Muscle of arm (tissue), 12 donors: ENCODE data around the gene CLIP4. TPM values are rescaled to one million over a fixed set of nuclear protein-coding genes. Genes with fewer than 3 reads are reported as not detected.

Experiments
- DNase-seq: peaks from one replicate; pipeline ENCODE4 v3.0.0-alpha.2; 2013
- polyA plus RNA-seq, 12 donors: library from polyadenylated mRNA; unstranded; fragments of 120-200 nt; gene quantifications; one replicate each; pipeline ENCODE4 v1.2.1, GENCODE V29; 2013; ENCODE audit not compliant: insufficient read length in 12 of 12

CLIP4 gene
- polyA plus RNA-seq, 12 donors: 8.7 to 24.5 (median 16.8) TPM; not detected in 1

GRCh38 chr2:29182920-29183319 lies 67.7 kb downstream of the CLIP4 start:
- DNase-seq: no peak

GRCh38 chr2:29184531-29184930 lies 69.3 kb downstream of the CLIP4 start:
- DNase-seq: no peak

- DNase-seq: no peak
These were observed 71.6 kb downstream of the CLIP4 start for GRCh38 chr2:29186817-29187216.

GRCh38 chr2:29187926-29188325 lies 72.7 kb downstream of the CLIP4 start:
- DNase-seq: no peak

- DNase-seq: no peak
These were observed 73.8 kb downstream of the CLIP4 start for GRCh38 chr2:29189052-29189451.

GRCh38 chr2:29191817-29192216 lies 76.6 kb downstream of the CLIP4 start:
- no peak for DNase-seq

- no peak for DNase-seq
These were observed 77.3 kb downstream of the CLIP4 start for GRCh38 chr2:29192526-29192925.

- no peak for DNase-seq
These were observed 77.9 kb downstream of the CLIP4 start for GRCh38 chr2:29193111-29193510.

- no peak for DNase-seq
These were observed 78.5 kb downstream of the CLIP4 start for GRCh38 chr2:29193681-29194080.

- no peak for DNase-seq
These were observed 80.6 kb downstream of the CLIP4 start for GRCh38 chr2:29195796-29196195.

- peak; percentile 43 for DNase-seq
These were observed 81.9 kb downstream of the CLIP4 start for GRCh38 chr2:29196792-29197788.

- no peak for DNase-seq
These were observed 86.8 kb downstream of the CLIP4 start for GRCh38 chr2:29201979-29202378.

- no peak for DNase-seq
These were observed 87.7 kb downstream of the CLIP4 start for GRCh38 chr2:29202819-29203495.

GRCh38 chr2:29206941-29207340 lies 91.7 kb downstream of the CLIP4 start:
- DNase-seq: no peak

- no peak for DNase-seq
These were observed 92.3 kb downstream of the CLIP4 start for GRCh38 chr2:29207352-29208148.

GRCh38 chr2:29209551-29209950 lies 94.3 kb downstream of the CLIP4 start:
- no peak for DNase-seq

GRCh38 chr2:29212009-29212408 lies 96.8 kb downstream of the CLIP4 start:
- no peak for DNase-seq

- DNase-seq: no peak
These were observed 98.7 kb downstream of the CLIP4 start for GRCh38 chr2:29213888-29214291.

GRCh38 chr2:29215073-29215472 lies 99.9 kb downstream of the CLIP4 start:
- no peak for DNase-seq

- no peak for DNase-seq
These were observed 100.8 kb downstream of the CLIP4 start for GRCh38 chr2:29215739-29216608.

- DNase-seq: no peak
These were observed 101.3 kb downstream of the CLIP4 start for GRCh38 chr2:29216609-29216909.
